Mucosa of descending colon (tissue), 3 donors: ENCODE results near the gene SS18. TPM values are rescaled to one million over a fixed set of nuclear protein-coding genes. Genes with fewer than 3 reads are reported as not detected.

Experiments
- ATAC-seq: fragments of 200-7000 bp; cut with Tn5 transposase; one replicate; pipeline ENCODE4 v1.9.1; 2020; ENCODE audit warnings: mild to moderate bottlenecking, moderate library complexity
- DNase-seq, 3 donors: peaks; one replicate each; pipeline ENCODE4 v3.0.0-alpha.2; 2020
- H3K36me3 ChIP-seq: fragments of 200-600 bp; one replicate; pipeline ENCODE4 v1.8.0; 2021; ENCODE audit warnings: low read depth, mild to moderate bottlenecking
- H3K4me1 ChIP-seq: fragments of 200-600 bp; one replicate; pipeline ENCODE4 v1.8.0; 2021; ENCODE audit warnings: low read depth, mild to moderate bottlenecking
- H3K4me3 ChIP-seq: fragments of 200-600 bp; one replicate; pipeline ENCODE4 v1.8.0; 2021; ENCODE audit warnings: mild to moderate bottlenecking
- H3K9me3 ChIP-seq: fragments of 200-600 bp; one replicate; pipeline ENCODE4 v1.8.0; 2021; ENCODE audit warnings: mild to moderate bottlenecking
- CTCF ChIP-seq: fragments of 200-600 bp; IDR thresholded peaks from one replicate; pipeline ENCODE4 v1.8.0; 2022; ENCODE audit warnings: antibody characterized with exemption, mild to moderate bottlenecking
- intact Hi-C, 2 donors: fragments of 100-400 bp; cut with DNase I in 1 of 2; cut with micrococcal nuclease in 1 of 2; formaldehyde crosslinking; loops; one replicate each; pipeline versions ENCODE4 v1.11.0 to v1.11.1; 2022; cut with DNase I, micrococcal nuclease
- total RNA-seq, 3 donors: library from RNA; stranded (reverse); fragmentation: NEBNext Ultra II Directional in 2 of 3; extraction: Animal tissue kit (Norgen Biotek cat#: 25700) in 2 of 3; gene quantifications; one replicate each; pipeline versions ENCODE4 v1.2.1 to v1.2.4, GENCODE V29; 2021 to 2023
- donor health status: DM: no; HTN: no; CAD: no; lungs with moderate emphysema.
- donor health status: DM: no; HTN: no; CAD: no.
- donor health status: DM: no; HTN: yes; CAD: no.

SS18 gene
- total RNA-seq, 3 donors from 2014 or later, result 45.5 to 61.8 (median 55.7) TPM

DNA sequence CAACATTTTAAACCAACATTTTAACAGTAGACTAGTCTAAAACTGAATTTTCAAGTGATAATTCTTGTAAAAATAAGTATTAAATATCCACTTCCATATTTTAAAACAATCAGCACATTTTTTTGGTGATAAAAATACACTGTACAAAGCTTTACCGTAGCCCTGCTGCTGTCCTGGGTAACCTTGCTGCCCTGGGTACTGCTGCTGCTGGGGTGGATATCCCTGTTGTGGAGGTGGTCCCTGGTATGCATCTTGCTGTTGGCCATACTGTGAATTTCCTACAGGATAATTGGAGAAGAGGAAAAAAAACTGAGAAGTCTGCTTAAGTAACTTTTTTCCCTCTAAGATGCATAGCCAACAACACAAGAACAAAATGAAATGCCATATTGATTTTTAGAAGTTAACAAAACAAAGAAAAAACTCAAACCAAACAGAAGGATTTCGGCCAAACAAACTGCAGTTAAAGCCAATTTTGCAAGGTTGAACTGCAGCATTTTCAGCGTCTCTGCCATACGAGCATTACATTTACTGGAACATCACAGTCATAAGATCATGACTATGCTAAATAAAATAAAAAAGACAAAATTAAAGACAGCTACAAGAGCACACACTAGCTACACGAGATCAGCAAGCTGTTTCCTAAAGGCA is 55.4 kb downstream of the SS18 start:
- Histone ChIP-seq H3K4me1 (no peaks in the 10 kb centered on the region), H3K36me3 (no peaks in the 10 kb centered on the region), H3K4me3 (no peak overlapping the region), H3K9me3 (no peaks in the 10 kb centered on the region)
- DNase-seq (no peak), ATAC-seq (no peak)
- intact Hi-C loops, result no loop called here
- TF ChIP-seq CTCF, result no peak

- DNase-seq, result no peak
- H3K4me1 ChIP-seq, result no peaks in the 10 kb centered on the region
- H3K36me3 ChIP-seq, result no peaks in the 10 kb centered on the region
- H3K4me3 ChIP-seq, result no peak overlapping the region
- no peak for ATAC-seq
- TF ChIP-seq CTCF, result no peak
- intact Hi-C loops, result no loop called here
- no peaks in the 10 kb centered on the region for H3K9me3 ChIP-seq
These were observed 67.8 kb downstream of the SS18 start for GRCh38 chr18:26022585-26022984.

GRCh38 chr18:26021061-26021754 is 69.2 kb downstream of the SS18 start:
- no peaks in the 10 kb centered on the region for H3K36me3 ChIP-seq
- H3K9me3 ChIP-seq, result no peaks in the 10 kb centered on the region
- H3K4me1 ChIP-seq, result no peaks in the 10 kb centered on the region
- no peak for TF ChIP-seq CTCF
- H3K4me3 ChIP-seq, result no peak overlapping the region
- intact Hi-C loops, result no loop called here
- DNase-seq (no peak), ATAC-seq (no peak)

- Histone ChIP-seq H3K9me3 (no peaks in the 10 kb centered on the region), H3K36me3 (no peaks in the 10 kb centered on the region), H3K4me1 (no peaks in the 10 kb centered on the region), H3K4me3 (no peak overlapping the region)
- no peak for DNase-seq
- no peak for ATAC-seq
- intact Hi-C loops, result no loop called here
- TF ChIP-seq CTCF, result no peak
These were observed 72.5 kb downstream of the SS18 start for GRCh38 chr18:26017929-26018328.

GRCh38 chr18:26014462-26014861 is 76.0 kb downstream of the SS18 start:
- Histone ChIP-seq H3K9me3 (no peaks in the 10 kb centered on the region), H3K36me3 (no peaks in the 10 kb centered on the region), H3K4me3 (no peak overlapping the region), H3K4me1 (no peaks in the 10 kb centered on the region)
- no peak for TF ChIP-seq CTCF
- no peak for DNase-seq
- intact Hi-C loops, result no loop called here
- ATAC-seq, result no peak
